ENCODE data around the gene CREBBP.
"Not testable (repeated sequence)": the region's sequence is repeated elsewhere in the genome, so short reads cannot be mapped to it uniquely, and the experiment has no call there.

The CREBBP gene

DNA sequence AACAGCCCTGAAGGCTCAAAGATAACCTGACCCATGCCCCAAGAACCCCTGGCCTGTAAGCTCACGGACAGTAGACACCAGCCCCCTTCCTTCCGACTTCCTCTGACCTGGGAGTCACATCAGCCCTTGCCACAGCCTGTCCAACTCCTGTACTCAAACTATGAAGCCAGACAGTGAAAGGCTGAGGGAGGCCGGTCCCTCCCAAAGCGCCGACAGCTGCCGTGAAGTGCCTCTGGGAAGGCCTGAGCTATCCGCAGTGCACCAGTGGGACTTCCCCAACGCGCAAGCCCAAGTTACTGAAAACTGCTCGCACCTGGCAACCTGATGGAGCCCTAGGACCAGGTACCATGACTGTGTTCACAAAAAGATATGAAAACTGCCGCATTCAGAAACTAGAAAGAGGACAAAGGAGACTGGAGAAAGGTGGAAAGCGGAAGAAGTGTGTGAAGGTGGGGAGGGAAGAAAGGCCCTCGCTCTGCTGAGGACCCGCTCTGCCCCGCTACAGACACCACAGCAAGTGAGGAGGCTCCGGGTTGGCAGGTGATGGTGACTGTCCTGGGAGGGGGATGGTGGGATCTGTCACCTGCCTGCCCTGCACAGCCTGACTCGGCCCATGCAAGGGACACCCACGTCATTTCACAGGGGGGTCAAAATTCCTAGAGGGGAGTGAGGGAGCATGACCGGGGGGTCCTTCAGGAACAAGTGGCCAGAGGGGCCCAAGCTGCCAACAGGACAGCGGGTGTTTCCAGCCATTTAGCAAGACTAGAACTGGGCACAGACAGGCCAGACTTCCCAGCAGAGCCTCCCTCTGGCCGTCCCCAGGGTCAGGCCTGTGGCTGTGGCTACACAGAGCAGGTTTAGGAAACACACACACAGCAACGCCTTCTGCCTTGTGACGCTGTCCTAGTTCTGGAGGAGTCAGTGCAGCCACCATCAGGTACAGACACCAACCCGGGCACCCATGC, 150.1 kb downstream of the CREBBP start:
- no peak for DNase-seq

DNA sequence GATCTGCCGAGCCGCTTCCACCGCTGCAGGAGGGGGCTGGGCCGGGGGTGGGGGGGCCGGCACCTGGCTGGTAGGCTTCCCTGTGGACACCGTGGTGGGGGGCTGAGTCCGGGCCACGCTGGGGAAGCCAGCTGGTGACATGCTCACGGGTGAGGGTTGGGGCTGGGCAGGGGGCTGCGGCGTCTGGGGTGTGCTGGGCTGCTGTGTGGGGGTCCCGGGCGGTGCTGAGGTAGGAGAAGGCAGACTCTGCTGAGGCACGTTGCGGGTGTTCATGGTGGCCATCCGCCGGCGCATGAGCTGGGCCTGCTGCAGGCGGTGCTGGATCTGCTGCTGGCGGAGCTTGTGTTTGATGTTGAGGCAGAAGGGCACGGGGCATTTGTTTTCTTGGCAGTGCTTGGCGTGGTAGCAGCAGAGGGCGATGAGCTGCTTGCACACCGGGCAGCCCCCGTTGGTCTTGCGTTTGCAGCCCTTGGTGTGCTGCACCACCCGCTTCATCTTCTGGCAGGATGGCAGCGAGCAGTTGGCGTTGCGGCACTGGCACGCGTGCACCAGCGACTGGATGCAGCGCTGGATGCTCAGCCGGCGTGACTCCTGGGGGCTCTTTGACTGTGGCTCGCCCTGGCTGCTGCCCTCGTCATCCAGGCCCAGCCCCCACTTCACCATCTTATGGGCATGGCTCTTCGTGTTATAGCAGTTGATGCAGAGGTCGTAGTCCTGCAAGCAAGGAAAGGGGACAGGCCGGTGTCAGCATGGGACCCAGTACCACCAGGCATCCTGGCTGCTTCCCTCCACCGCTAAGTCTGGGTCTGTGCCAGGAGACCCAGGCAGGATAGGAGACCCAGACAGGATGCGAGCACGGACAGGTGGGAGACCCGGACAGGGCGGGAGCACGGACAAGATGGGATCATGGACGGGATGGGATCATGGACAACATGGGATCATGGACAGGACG, 151.1 kb downstream of the CREBBP start:
- no peak for DNase-seq

GRCh38 chr16:3728424-3729160, 151.9 kb downstream of the CREBBP start:
- DNase-seq = no peak

- DNase-seq = no peak
These were observed 152.6 kb downstream of the CREBBP start for GRCh38 chr16:3727806-3728381.

GRCh38 chr16:3726021-3726687, 154.4 kb downstream of the CREBBP start:
- no peak for DNase-seq

GRCh38 chr16:3725276-3725675, 155.2 kb downstream of the CREBBP start:
- no peak for DNase-seq

GRCh38 chr16:3722508-3722907, 158.0 kb downstream of the CREBBP start:
- no peak for DNase-seq

DNA sequence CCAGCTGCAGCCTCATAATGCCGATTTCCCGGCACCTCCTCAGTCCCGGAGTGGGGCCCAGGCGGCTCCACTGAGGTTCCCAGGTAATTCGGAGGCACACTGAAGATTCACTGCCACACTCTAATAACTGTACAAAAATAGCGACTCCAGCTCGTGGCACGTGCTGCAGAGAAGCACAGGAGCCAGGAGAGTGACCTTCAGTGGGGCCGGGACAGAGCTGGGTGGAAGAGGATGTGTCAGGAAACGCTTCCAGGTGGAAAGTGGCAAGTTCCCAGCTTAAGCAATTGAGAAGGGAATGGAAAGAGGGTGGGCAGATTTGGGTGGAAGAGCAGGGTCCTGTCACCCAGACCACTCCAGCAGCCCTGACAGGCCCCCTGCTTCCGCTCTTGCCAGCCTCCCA, 160.1 kb downstream of the CREBBP start:
- DNase-seq = no peak

GRCh38 chr16:3718628-3719027, 161.9 kb downstream of the CREBBP start:
- DNase-seq = no peak

GRCh38 chr16:3718019-3718391, 162.5 kb downstream of the CREBBP start:
- DNase-seq = no peak

GRCh38 chr16:3717235-3718018, 163.1 kb downstream of the CREBBP start, which contains the start of gene TRAP1:
TRAP1 (minus strand) TSS chr16:3717524; CDS start chr16:3717508, 16 bp downstream.
- no peak for DNase-seq

GRCh38 chr16:3716831-3717234, 163.7 kb downstream of the CREBBP start:
- no peak for DNase-seq

GRCh38 chr16:3715430-3715829, 165.1 kb downstream of the CREBBP start:
- no peak for DNase-seq

- not testable (repeated sequence) for DNase-seq
These were observed 166.1 kb downstream of the CREBBP start for GRCh38 chr16:3714378-3714777.

DNA sequence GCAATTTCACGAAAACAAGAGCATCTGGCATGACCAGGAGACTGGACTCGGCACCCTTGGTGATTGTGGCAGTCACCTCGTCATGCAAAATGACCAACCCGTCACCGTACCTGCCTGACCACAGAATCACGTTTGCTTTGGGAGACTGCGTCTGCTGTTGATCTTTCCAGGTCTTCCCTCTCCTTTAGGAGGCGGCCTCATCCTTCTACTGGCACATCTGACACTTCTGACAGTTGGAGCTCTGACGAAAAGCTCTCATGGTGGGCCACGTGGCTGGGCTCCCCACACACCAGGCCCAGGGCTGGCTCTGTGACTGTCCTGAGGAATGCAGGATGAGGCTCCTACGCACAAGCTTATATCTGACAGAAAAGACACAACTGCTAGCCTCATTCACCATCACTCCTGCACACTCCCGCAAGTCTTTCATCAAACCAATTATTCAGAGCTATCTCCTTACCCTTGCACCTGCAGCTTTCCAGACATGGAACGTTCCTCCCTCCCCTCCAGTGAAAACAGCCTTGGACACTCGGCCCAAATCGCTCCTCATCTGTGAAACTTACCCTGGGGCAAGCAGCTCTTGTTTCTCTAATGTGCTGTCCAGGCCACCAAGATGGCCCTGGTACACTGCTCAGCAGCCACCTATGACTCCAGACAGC, 166.8 kb downstream of the CREBBP start:
- DNase-seq = no peak

DNA sequence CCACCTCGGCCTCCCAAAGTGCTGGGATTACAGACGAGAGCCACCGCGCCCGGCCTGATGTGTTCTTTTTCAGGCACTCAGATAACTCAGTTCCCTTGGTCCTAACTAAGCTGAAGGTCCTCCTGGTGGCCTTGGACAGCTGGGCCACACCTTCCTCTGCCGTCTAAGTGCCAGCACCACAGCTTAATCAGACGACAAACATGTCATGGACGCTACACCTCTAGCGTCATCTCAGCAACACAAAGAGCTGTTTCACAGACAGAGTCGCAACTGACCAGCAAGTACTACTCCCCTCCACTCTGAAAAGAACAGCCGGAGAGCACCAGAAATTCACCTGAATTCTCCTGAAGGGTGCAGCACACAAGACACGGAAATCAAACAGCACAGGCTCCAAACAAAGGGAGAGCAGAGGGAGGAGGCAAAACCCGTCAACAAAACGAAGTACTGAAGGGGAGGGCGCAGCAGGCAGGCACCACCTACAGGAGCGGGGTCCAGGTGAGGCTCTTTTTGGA, 167.6 kb downstream of the CREBBP start:
- no peak for DNase-seq

GRCh38 chr16:3706253-3707012, 174.1 kb downstream of the CREBBP start:
- no peak for DNase-seq

- no peak for DNase-seq
These were observed 178.4 kb downstream of the CREBBP start for GRCh38 chr16:3702082-3702481.

DNA sequence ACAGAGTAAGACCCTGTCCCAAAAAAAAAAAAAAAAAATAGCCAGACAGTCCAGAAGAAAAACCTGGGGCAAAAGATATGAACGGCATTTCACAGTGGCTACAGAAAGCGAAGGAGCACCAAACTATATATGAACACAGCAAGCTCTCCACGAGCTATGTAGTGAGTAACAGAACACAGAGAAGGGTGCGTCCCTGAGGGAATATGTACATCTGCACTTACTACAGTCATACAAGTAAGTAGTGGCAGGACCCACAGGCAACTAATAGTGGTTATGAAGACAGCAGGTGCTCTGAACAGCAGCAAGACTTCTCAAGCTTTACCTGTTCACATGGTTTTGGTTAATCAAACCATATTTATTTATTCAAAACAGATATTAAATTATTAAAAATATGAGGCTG, 179.0 kb downstream of the CREBBP start:
- no peak for DNase-seq
